ENCODE data around the gene GSC2. TPM values are rescaled to one million over a fixed set of nuclear protein-coding genes. Genes with fewer than 3 reads are reported as not detected.

The GSC2 gene
- total and polyA plus RNA-seq, 10 donors = not detected

- H3K9me3 ChIP-seq = no peaks in the 10 kb centered on the region
- H3K27me3 ChIP-seq (replicated peaks in 1 of 7) = peaks cover 0 to 27% (median 14%) of the 10 kb centered on the region in 7 donors
- WGBS, 5 donors = 64 to 83% (median 80%) methylated on average over 16 to 19 of the region's 19 CpGs
- peaks cover 0 to 18% (median 0%) of the 10 kb centered on the region in 6 donors for H3K36me3 ChIP-seq
- peaks cover 44 to 93% (median 79%) of the 10 kb centered on the region in 6 donors for H3K4me1 ChIP-seq
- H3K27ac ChIP-seq = peak overlapping the region in 6 of 8 donors; percentile 15 to 91 (median 61)
- TF ChIP-seq CTCF (IDR thresholded peaks at IDR 0.05 in 8 of 11, conservative IDR thresholded peaks at IDR 0.05 in 3 of 11) (no peak), POLR2A (IDR thresholded peaks at IDR 0.05) (no peak), POLR2AphosphoS5 (IDR thresholded peaks at IDR 0.05) (no peak)
- intact Hi-C loops (cut with DNase I; ENCODE audit: low total_unique reads) = no loop called here
- DNase-seq = peak; percentile 74
- peak overlapping the region in 3 of 8 donors; percentile 94 to 100 (median 95) for H3K4me3 ChIP-seq
These were observed 23.2 kb upstream of the GSC2 start for GRCh38 chr22:19173047-19174035.

DNA sequence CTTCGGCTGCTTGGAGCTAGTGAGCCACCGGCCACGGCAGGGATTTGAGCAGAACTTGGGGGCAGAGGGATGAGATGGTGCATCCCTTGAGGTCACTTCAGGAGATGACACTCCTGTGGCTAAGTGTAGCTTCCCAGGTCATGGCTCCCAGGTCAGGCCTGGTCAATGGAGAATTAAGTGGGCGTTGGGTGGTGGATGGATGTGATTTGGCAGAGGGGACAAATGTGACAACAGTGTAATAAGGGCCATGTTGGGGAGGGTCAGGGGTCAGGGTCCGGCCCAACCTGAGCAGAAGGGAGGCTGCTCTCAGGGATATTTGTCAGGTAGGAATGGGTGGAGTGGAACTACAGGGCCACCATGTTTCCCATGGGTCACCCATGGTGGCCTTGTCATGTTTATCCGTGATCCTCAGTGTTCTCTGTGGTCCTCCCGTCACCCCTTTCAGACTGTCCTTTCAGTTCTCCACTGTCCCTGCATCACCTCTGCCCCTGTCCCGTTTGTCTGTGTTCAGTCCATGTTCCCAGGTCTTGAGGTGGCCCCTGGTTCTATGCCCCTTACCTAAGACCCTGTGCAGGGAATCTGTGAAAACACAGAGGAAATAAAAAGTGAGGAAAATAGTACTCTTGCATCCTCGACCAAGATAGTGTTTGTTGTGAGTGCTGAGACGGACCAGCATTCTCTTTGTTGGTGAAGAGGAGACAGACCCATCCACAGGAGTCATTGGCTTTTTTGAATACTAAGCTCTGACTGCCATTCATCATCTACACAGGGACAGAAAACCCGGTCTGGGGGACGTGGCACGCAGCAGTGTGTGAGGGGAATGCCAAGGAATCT lies 22.3 kb upstream of the GSC2 start:
- H3K36me3 ChIP-seq = peaks cover 0 to 18% (median 0%) of the 10 kb centered on the region in 6 donors
- 40 to 45% (median 41%) methylated on average over 10 to 13 of the region's 13 CpGs for WGBS, 5 donors
- H3K27me3 ChIP-seq (replicated peaks in 1 of 7) = peaks cover 0 to 36% (median 22%) of the 10 kb centered on the region in 7 donors
- peak overlapping the region; percentile 81 to 100 (median 93) for H3K4me3 ChIP-seq
- TF ChIP-seq POLR2A (IDR thresholded peaks at IDR 0.05) (no peak), CTCF (IDR thresholded peaks at IDR 0.05 in 8 of 11, conservative IDR thresholded peaks at IDR 0.05 in 3 of 11) (no peak), POLR2AphosphoS5 (IDR thresholded peaks at IDR 0.05) (no peak)
- peak overlapping the region in 7 of 8 donors; percentile 74 to 91 (median 87) for H3K27ac ChIP-seq
- no peak for DNase-seq
- intact Hi-C loops (cut with DNase I; ENCODE audit: low total_unique reads) = no loop called here
- H3K9me3 ChIP-seq = no peaks in the 10 kb centered on the region
- H3K4me1 ChIP-seq = peaks cover 40 to 85% (median 74%) of the 10 kb centered on the region in 6 donors

DNA sequence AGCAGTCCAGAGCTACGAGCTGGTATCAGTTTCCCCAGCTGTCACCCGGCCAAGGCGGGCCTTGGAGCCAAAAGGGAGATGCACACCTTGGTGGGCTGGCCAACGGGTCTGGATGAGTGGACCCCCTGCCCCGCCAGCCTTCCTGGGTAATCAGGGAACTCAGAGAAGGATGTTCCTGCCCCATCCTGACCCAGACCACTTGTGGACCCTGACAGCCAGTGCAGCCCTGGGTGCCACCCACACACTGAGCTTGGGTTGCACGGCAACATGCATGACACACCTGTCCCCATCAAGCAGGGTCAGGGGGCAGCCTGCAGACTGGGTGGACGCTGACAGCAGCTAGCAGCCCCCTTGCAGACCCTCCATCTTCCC lies 19.8 kb upstream of the GSC2 start:
- H3K9me3 ChIP-seq = peaks cover 0 to 3% (median 0%) of the 10 kb centered on the region in 8 donors
- H3K27ac ChIP-seq = no peak overlapping the region
- intact Hi-C loops (cut with DNase I; ENCODE audit: low total_unique reads) = loop anchor here (10.0 kb wide), 1 partner anchor 65 kb away; no protein-coding TSS in a partner anchor
- H3K27me3 ChIP-seq (replicated peaks in 1 of 7) = peaks cover 0 to 61% (median 28%) of the 10 kb centered on the region in 7 donors
- peak; percentile 75 for DNase-seq
- 48 to 74% (median 58%) methylated on average over 3 to 7 of the region's 7 CpGs for WGBS, 5 donors
- no peaks in the 10 kb centered on the region for H3K36me3 ChIP-seq
- H3K4me3 ChIP-seq = peak overlapping the region in 6 of 8 donors; percentile 11 to 94 (median 19)
- H3K4me1 ChIP-seq = peaks cover 31 to 60% (median 56%) of the 10 kb centered on the region in 6 donors
- TF ChIP-seq POLR2A (IDR thresholded peaks at IDR 0.05) (no peak), CTCF (IDR thresholded peaks at IDR 0.05 in 8 of 11, conservative IDR thresholded peaks at IDR 0.05 in 3 of 11) (no peak), POLR2AphosphoS5 (IDR thresholded peaks at IDR 0.05) (no peak)
